ENCODE data around the gene NACC2.

The NACC2 gene

GRCh38 chr9:136049491-136050265, 45.4 kb downstream of the NACC2 start:
- Histone ChIP-seq H3K4me3 (ENCODE audit: low read depth in 1 of 2, low read length in 2 of 2) (no peak overlapping the region), H3K36me3 (ENCODE audit: control insufficient read depth in 1 of 2, insufficient read depth in 2 of 2, low read length in 2 of 2) (peaks cover 0 to 39% of the 10 kb centered on the region in 2 donors), H3K4me1 (ENCODE audit: control insufficient read depth in 1 of 2, insufficient read depth in 2 of 2, low read length in 2 of 2) (peaks cover 3 to 59% of the 10 kb centered on the region in 2 donors), H3K27ac (ENCODE audit: low read length) (no peak overlapping the region), H3K9me3 (ENCODE audit: control insufficient read depth in 1 of 2, low read length in 2 of 2) (no peaks in the 10 kb centered on the region), H3K27me3 (ENCODE audit: low read depth, low read length) (no peaks in the 10 kb centered on the region)

GRCh38 chr9:136048560-136049411, 46.3 kb downstream of the NACC2 start:
- H3K4me1 ChIP-seq (ENCODE audit: control insufficient read depth in 1 of 2, insufficient read depth in 2 of 2, low read length in 2 of 2), result peaks cover 3 to 50% of the 10 kb centered on the region in 2 donors
- no peak overlapping the region for H3K27ac ChIP-seq (ENCODE audit: low read length)

GRCh38 chr9:136047775-136048559, 47.1 kb downstream of the NACC2 start:
- Histone ChIP-seq H3K27me3 (ENCODE audit: low read depth, low read length) (no peaks in the 10 kb centered on the region), H3K36me3 (ENCODE audit: control insufficient read depth in 1 of 2, insufficient read depth in 2 of 2, low read length in 2 of 2) (peaks cover 0 to 44% of the 10 kb centered on the region in 2 donors), H3K4me3 (ENCODE audit: low read depth in 1 of 2, low read length in 2 of 2) (no peak overlapping the region), H3K27ac (ENCODE audit: low read length) (no peak overlapping the region), H3K4me1 (ENCODE audit: control insufficient read depth in 1 of 2, insufficient read depth in 2 of 2, low read length in 2 of 2) (peaks cover 3 to 42% of the 10 kb centered on the region in 2 donors), H3K9me3 (ENCODE audit: control insufficient read depth in 1 of 2, low read length in 2 of 2) (no peaks in the 10 kb centered on the region)

More at GRCh38 chr9:136048560-136049411, 46.3 kb downstream of the NACC2 start:
- Histone ChIP-seq H3K4me3 (ENCODE audit: low read depth in 1 of 2, low read length in 2 of 2) (no peak overlapping the region), H3K36me3 (ENCODE audit: control insufficient read depth in 1 of 2, insufficient read depth in 2 of 2, low read length in 2 of 2) (peaks cover 0 to 44% of the 10 kb centered on the region in 2 donors), H3K9me3 (ENCODE audit: control insufficient read depth in 1 of 2, low read length in 2 of 2) (no peaks in the 10 kb centered on the region), H3K27me3 (ENCODE audit: low read depth, low read length) (no peaks in the 10 kb centered on the region)

GRCh38 chr9:136047076-136047774, 47.9 kb downstream of the NACC2 start:
- Histone ChIP-seq H3K4me3 (ENCODE audit: low read depth in 1 of 2, low read length in 2 of 2) (no peak overlapping the region), H3K27ac (ENCODE audit: low read length) (no peak overlapping the region), H3K4me1 (ENCODE audit: control insufficient read depth in 1 of 2, insufficient read depth in 2 of 2, low read length in 2 of 2) (peaks cover 0 to 34% of the 10 kb centered on the region in 2 donors)

GRCh38 chr9:136046554-136046920, 48.6 kb downstream of the NACC2 start:
- H3K27me3 ChIP-seq (ENCODE audit: low read depth, low read length), result no peaks in the 10 kb centered on the region
- peaks cover 0 to 44% of the 10 kb centered on the region in 2 donors for H3K36me3 ChIP-seq (ENCODE audit: control insufficient read depth in 1 of 2, insufficient read depth in 2 of 2, low read length in 2 of 2)
- peaks cover 0 to 32% of the 10 kb centered on the region in 2 donors for H3K4me1 ChIP-seq (ENCODE audit: control insufficient read depth in 1 of 2, insufficient read depth in 2 of 2, low read length in 2 of 2)
- no peaks in the 10 kb centered on the region for H3K9me3 ChIP-seq (ENCODE audit: control insufficient read depth in 1 of 2, low read length in 2 of 2)
- H3K4me3 ChIP-seq (ENCODE audit: low read depth in 1 of 2, low read length in 2 of 2), result no peak overlapping the region
- H3K27ac ChIP-seq (ENCODE audit: low read length), result no peak overlapping the region

More at GRCh38 chr9:136047076-136047774, 47.9 kb downstream of the NACC2 start:
- H3K27me3 ChIP-seq (ENCODE audit: low read depth, low read length), result no peaks in the 10 kb centered on the region
- H3K36me3 ChIP-seq (ENCODE audit: control insufficient read depth in 1 of 2, insufficient read depth in 2 of 2, low read length in 2 of 2), result peaks cover 0 to 44% of the 10 kb centered on the region in 2 donors
- H3K9me3 ChIP-seq (ENCODE audit: control insufficient read depth in 1 of 2, low read length in 2 of 2), result no peaks in the 10 kb centered on the region

GRCh38 chr9:136045595-136046553, 49.2 kb downstream of the NACC2 start:
- H3K36me3 ChIP-seq (ENCODE audit: control insufficient read depth in 1 of 2, insufficient read depth in 2 of 2, low read length in 2 of 2), result peaks cover 0 to 44% of the 10 kb centered on the region in 2 donors
- no peaks in the 10 kb centered on the region for H3K9me3 ChIP-seq (ENCODE audit: control insufficient read depth in 1 of 2, low read length in 2 of 2)
- H3K27me3 ChIP-seq (ENCODE audit: low read depth, low read length), result no peaks in the 10 kb centered on the region
- H3K27ac ChIP-seq (ENCODE audit: low read length), result no peak overlapping the region
- peaks cover 0 to 30% of the 10 kb centered on the region in 2 donors for H3K4me1 ChIP-seq (ENCODE audit: control insufficient read depth in 1 of 2, insufficient read depth in 2 of 2, low read length in 2 of 2)
- no peak overlapping the region for H3K4me3 ChIP-seq (ENCODE audit: low read depth in 1 of 2, low read length in 2 of 2)

- Histone ChIP-seq H3K36me3 (ENCODE audit: control insufficient read depth in 1 of 2, insufficient read depth in 2 of 2, low read length in 2 of 2) (peaks cover 0 to 43% of the 10 kb centered on the region in 2 donors), H3K4me1 (ENCODE audit: control insufficient read depth in 1 of 2, insufficient read depth in 2 of 2, low read length in 2 of 2) (peaks cover 0 to 23% of the 10 kb centered on the region in 2 donors)
These were observed 50.0 kb downstream of the NACC2 start for GRCh38 chr9:136044971-136045594.

GRCh38 chr9:136044207-136044970, 50.7 kb downstream of the NACC2 start:
- Histone ChIP-seq H3K27me3 (ENCODE audit: low read depth, low read length) (no peaks in the 10 kb centered on the region), H3K4me1 (ENCODE audit: control insufficient read depth in 1 of 2, insufficient read depth in 2 of 2, low read length in 2 of 2) (peaks cover 0 to 20% of the 10 kb centered on the region in 2 donors), H3K36me3 (ENCODE audit: control insufficient read depth in 1 of 2, insufficient read depth in 2 of 2, low read length in 2 of 2) (peaks cover 0 to 43% of the 10 kb centered on the region in 2 donors), H3K4me3 (ENCODE audit: low read depth in 1 of 2, low read length in 2 of 2) (no peak overlapping the region), H3K27ac (ENCODE audit: low read length) (no peak overlapping the region), H3K9me3 (ENCODE audit: control insufficient read depth in 1 of 2, low read length in 2 of 2) (peaks cover 4 to 6% of the 10 kb centered on the region in 2 donors)

More at GRCh38 chr9:136044971-136045594, 50.0 kb downstream of the NACC2 start:
- H3K27ac ChIP-seq (ENCODE audit: low read length), result no peak overlapping the region
- H3K27me3 ChIP-seq (ENCODE audit: low read depth, low read length), result no peaks in the 10 kb centered on the region
- no peaks in the 10 kb centered on the region for H3K9me3 ChIP-seq (ENCODE audit: control insufficient read depth in 1 of 2, low read length in 2 of 2)
- H3K4me3 ChIP-seq (ENCODE audit: low read depth in 1 of 2, low read length in 2 of 2), result no peak overlapping the region

GRCh38 chr9:136043441-136043991, 51.6 kb downstream of the NACC2 start:
- Histone ChIP-seq H3K27ac (ENCODE audit: low read length) (no peak overlapping the region), H3K9me3 (ENCODE audit: control insufficient read depth in 1 of 2, low read length in 2 of 2) (peaks cover 4 to 9% of the 10 kb centered on the region in 2 donors), H3K36me3 (ENCODE audit: control insufficient read depth in 1 of 2, insufficient read depth in 2 of 2, low read length in 2 of 2) (peaks cover 0 to 34% of the 10 kb centered on the region in 2 donors), H3K4me3 (ENCODE audit: low read depth in 1 of 2, low read length in 2 of 2) (no peak overlapping the region), H3K4me1 (ENCODE audit: control insufficient read depth in 1 of 2, insufficient read depth in 2 of 2, low read length in 2 of 2) (peaks cover 0 to 19% of the 10 kb centered on the region in 2 donors), H3K27me3 (ENCODE audit: low read depth, low read length) (no peaks in the 10 kb centered on the region)

Data from muscle layer of duodenum (tissue), 2 donors.